Upper lobe of right lung (tissue), 1 donor: ENCODE results near the gene ADTRP. TPM values are rescaled to one million over a fixed set of nuclear protein-coding genes. Genes with fewer than 3 reads are reported as not detected.
A peak's percentile ranks its signal among the peaks of the same experiment; 100 is the strongest.

ENCODE experiments used
- ATAC-seq: fragments of 200-7000 bp; cut with Tn5 transposase; one replicate; pipeline ENCODE4 v1.9.1; 2020; ENCODE audit warnings: mild to moderate bottlenecking, moderate library complexity
- DNase-seq: peaks from one replicate; pipeline ENCODE4 v3.0.0-alpha.2; 2020
- H3K27ac ChIP-seq: fragments of 200-600 bp; one replicate; pipeline ENCODE4 v1.8.0; 2022
- H3K27me3 ChIP-seq: fragments of 200-600 bp; one replicate; pipeline ENCODE4 v1.8.0; 2022; ENCODE audit warnings: mild to moderate bottlenecking
- H3K36me3 ChIP-seq: fragments of 200-600 bp; one replicate; pipeline ENCODE4 v1.8.0; 2022
- H3K4me1 ChIP-seq: fragments of 200-600 bp; one replicate; pipeline ENCODE4 v1.8.0; 2022
- H3K4me3 ChIP-seq: fragments of 200-600 bp; one replicate; pipeline ENCODE4 v1.8.0; 2022; ENCODE audit warnings: mild to moderate bottlenecking
- H3K9me3 ChIP-seq: fragments of 200-600 bp; one replicate; pipeline ENCODE4 v1.8.0; 2022
- intact Hi-C: fragments of 100-400 bp; cut with DNase I; formaldehyde crosslinking; loops from one replicate; pipeline ENCODE4 v1.11.0; 2022
- total RNA-seq: library from RNA; stranded (reverse); fragmentation: NEBNext Ultra II Directional; extraction: Animal tissue kit (Norgen Biotek cat#: 25700); gene quantifications from one replicate; pipeline ENCODE4 v1.2.1, GENCODE V29; 2021
- TF ChIP-seq, protein P1 (sequence below): fragments of 200-600 bp; IDR thresholded peaks from one replicate; pipeline ENCODE4 v1.8.0; 2022; ENCODE audit warnings: antibody characterized with exemption
- donor health status: DM: no; HTN: yes; CAD: no; lungs with severe emphysema.

ADTRP gene
- total RNA-seq, 1 donor from 2014 or later, result 21.0 TPM

DNA sequence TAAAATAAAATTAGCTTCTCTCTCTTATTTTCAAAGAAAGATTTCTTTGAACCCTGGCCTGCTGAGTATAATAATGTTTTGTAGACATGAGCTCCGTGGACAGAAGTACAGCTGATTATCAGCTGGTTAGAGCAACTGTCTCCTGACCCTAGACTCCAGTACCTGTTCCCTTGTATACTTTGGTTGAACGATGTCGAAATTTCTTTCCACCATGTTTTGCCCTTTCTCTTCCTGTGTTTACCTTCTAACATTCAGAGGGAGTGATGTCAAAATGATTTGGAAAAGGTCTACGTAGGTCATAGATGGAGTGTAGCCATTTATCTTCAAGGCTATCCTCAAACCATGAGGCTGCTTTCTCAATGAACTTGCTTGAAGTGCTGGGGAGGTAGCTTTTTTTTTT is 16.8 kb upstream of the ADTRP start:
- no peak for ATAC-seq
- Histone ChIP-seq H3K4me3 (no peak overlapping the region), H3K36me3 (no peaks in the 10 kb centered on the region), H3K4me1 (no peaks in the 10 kb centered on the region), H3K27ac (peak overlapping the region; percentile 49), H3K9me3 (no peaks in the 10 kb centered on the region), H3K27me3 (no peaks in the 10 kb centered on the region)
- TF ChIP-seq, protein P1, sequence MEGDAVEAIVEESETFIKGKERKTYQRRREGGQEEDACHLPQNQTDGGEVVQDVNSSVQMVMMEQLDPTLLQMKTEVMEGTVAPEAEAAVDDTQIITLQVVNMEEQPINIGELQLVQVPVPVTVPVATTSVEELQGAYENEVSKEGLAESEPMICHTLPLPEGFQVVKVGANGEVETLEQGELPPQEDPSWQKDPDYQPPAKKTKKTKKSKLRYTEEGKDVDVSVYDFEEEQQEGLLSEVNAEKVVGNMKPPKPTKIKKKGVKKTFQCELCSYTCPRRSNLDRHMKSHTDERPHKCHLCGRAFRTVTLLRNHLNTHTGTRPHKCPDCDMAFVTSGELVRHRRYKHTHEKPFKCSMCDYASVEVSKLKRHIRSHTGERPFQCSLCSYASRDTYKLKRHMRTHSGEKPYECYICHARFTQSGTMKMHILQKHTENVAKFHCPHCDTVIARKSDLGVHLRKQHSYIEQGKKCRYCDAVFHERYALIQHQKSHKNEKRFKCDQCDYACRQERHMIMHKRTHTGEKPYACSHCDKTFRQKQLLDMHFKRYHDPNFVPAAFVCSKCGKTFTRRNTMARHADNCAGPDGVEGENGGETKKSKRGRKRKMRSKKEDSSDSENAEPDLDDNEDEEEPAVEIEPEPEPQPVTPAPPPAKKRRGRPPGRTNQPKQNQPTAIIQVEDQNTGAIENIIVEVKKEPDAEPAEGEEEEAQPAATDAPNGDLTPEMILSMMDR, result no peak
- intact Hi-C loops, result no loop called here
- DNase-seq, result no peak

DNA sequence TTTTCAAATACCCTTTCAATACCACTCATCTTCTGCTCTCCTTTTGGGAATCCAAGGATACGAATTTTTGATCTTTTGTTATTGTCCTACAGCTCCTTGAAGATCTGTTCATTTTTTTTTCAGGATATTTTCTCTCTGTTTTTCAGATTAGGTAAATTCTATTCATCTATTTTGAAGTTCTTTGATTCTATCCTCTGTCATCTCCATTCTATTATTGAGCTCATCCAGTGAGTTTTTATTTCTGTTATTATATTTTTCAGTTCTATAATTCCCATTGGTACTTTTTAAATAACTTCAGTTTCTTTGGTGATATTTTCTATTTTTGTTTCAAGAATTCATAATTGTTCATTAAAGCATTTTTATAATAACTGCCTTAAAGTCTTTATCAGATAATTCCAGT is 14.7 kb upstream of the ADTRP start:
- ATAC-seq (no peak), DNase-seq (no peak)
- H3K27me3 ChIP-seq, result no peaks in the 10 kb centered on the region
- TF ChIP-seq, protein P1, result no peak
- H3K4me1 ChIP-seq, result no peaks in the 10 kb centered on the region
- no peak overlapping the region for H3K27ac ChIP-seq
- H3K36me3 ChIP-seq, result no peaks in the 10 kb centered on the region
- H3K4me3 ChIP-seq, result no peak overlapping the region
- H3K9me3 ChIP-seq, result no peaks in the 10 kb centered on the region
- intact Hi-C loops, result no loop called here

DNA sequence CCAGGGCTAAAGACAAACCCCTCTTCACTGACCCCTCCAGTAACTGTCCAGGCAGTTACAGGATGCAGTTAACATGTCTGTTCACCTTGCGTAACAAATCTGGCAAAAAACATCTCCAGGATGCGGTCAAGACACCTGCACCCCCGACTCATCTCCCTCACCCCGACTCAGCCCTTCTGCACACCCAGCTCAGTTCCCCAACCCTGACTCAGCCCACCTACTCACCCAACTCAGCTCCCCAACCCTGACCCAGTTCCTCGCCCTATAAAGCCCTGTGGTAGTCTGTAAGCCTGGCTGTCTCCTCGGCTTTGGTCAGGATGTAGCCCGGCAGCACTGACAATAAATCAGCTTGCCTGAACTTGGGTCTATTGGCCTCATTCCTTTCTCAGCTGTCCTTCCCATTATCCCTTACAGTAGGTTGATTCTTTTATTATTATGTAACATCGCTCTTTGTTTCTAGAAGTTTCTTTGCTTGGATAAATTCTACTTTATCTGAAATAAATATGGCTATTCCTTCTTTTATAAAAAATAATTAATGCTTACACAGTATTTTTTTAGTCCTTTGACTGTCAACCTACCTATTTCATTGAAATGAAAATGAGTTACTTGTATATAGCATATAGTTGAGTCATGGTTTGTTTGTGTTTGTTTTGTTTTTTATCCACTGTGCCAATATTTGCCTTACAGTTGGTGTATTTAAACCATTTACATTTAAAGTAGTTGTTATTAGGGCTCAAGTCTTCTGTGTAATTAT is 12.9 kb upstream of the ADTRP start:
- ATAC-seq (no peak), DNase-seq (no peak)
- Histone ChIP-seq H3K36me3 (no peaks in the 10 kb centered on the region), H3K4me1 (no peaks in the 10 kb centered on the region), H3K4me3 (no peak overlapping the region), H3K9me3 (no peaks in the 10 kb centered on the region), H3K27me3 (no peaks in the 10 kb centered on the region), H3K27ac (no peak overlapping the region)
- intact Hi-C loops, result no loop called here
- TF ChIP-seq, protein P1, result no peak

DNA sequence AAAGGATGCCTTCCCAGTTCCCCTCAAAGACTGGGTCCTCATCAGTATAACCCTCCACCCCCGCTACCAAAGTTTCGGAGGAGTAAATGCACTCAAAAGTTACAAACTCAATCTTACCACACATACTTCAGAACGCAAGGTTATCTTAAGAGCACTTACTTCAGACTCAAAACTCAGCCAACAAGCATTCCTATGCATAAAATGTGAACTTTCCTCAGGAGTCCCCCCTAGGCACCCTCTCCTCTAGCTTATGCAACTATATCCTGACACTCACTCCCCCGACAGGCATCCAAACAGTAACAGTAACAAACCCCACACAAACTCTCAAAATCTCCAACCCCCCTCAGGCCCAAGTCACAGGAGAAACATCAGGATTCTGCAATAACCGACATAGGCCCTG is 11.1 kb upstream of the ADTRP start:
- H3K4me3 ChIP-seq, result no peak overlapping the region
- no peaks in the 10 kb centered on the region for H3K9me3 ChIP-seq
- DNase-seq, result no peak
- H3K36me3 ChIP-seq, result no peaks in the 10 kb centered on the region
- intact Hi-C loops, result no loop called here
- peaks cover 4% of the 10 kb centered on the region for H3K4me1 ChIP-seq
- no peak overlapping the region for H3K27ac ChIP-seq
- ATAC-seq, result peak; percentile 68
- no peaks in the 10 kb centered on the region for H3K27me3 ChIP-seq
- TF ChIP-seq, protein P1, result no peak

DNA sequence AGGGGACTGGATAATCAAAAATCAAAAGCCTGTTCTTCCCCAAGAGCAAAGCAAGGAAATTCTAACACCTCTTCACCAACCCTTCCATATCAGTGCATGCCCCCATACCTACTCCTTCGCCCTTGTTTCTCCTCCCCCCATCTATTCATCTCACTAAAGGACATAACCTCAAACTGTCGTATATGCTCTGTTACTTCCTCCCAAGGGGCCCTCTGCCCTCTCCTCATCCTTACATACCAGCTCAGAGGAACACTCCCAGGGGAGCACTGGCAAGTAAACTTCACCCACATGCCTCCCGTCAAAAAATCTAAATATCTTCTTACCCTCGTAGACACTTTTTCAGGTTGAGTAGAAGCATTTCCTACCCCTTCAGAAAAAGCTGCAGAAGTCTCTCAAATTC is 9.4 kb upstream of the ADTRP start:
- intact Hi-C loops, result no loop called here
- H3K4me1 ChIP-seq, result peaks cover 4% of the 10 kb centered on the region
- H3K9me3 ChIP-seq, result no peaks in the 10 kb centered on the region
- H3K36me3 ChIP-seq, result no peaks in the 10 kb centered on the region
- H3K27ac ChIP-seq, result no peak overlapping the region
- no peak for ATAC-seq
- TF ChIP-seq, protein P1, result no peak
- H3K4me3 ChIP-seq, result no peak overlapping the region
- no peaks in the 10 kb centered on the region for H3K27me3 ChIP-seq
- DNase-seq, result no peak
